KBM-7 (cell line): ENCODE data around the gene GDPD1.
"Not testable (repeated sequence)": the region's sequence is repeated elsewhere in the genome, so short reads cannot be mapped to it uniquely, and the experiment has no call there.

Source experiments
- DNase-seq: peaks from one replicate; pipeline ENCODE4 v3.0.0-alpha.2; 2015
- in situ Hi-C: fragments of 300-500 bp; cut with MboI; formaldehyde crosslinking; loops from 2 replicates; pipeline ENCODE4 v1.14.3; 2020; ENCODE audit warnings: low sequenced_read_pairs, low pct_unique_long_range_greater_than_20kb, mixed read lengths

Gene GDPD1

DNA sequence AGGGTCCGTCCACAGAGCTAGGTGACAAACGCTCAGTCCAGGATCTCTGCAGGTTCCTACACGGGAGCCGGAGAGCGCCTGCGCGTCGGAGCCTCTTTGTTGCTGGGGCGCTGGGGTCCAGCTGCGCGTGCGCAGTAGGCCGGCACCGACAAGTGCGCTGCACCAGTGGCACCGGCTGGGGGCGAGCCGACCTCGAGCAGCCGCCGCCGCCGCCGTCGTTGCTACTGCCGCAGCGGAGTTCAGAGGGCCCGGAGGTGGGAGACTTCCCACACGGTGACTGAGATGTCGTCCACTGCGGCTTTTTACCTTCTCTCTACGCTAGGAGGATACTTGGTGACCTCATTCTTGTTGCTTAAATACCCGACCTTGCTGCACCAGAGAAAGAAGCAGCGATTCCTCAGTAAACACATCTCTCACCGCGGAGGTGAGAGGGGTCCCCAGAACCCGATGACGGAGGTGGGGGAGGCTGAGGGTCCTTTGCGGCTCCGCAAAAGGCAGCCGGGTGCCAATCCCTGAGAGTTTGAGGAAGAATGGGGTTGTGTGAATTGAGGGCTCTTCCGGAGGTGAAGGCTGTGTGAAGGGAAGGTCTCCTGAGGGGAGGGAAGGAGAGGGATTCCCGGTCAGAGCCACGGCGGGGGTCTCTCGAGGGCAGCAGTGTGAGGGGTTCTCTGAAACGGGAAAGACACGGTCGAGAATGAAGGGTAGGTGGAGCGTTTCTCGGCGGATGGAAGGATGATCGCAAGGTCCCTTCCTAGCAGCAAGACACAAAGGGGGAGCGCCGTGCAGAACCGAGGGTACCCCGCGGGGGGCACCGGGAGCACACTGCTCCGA is at the start of gene GDPD1:
TSS of gene GDPD1 (plus strand) at position 184 of the 831 bp plus-strand sequence. CDS start at position 283, 99 bp downstream.
- DNase-seq, result peak; percentile 97
- in situ Hi-C loops, result no loop called here

DNA sequence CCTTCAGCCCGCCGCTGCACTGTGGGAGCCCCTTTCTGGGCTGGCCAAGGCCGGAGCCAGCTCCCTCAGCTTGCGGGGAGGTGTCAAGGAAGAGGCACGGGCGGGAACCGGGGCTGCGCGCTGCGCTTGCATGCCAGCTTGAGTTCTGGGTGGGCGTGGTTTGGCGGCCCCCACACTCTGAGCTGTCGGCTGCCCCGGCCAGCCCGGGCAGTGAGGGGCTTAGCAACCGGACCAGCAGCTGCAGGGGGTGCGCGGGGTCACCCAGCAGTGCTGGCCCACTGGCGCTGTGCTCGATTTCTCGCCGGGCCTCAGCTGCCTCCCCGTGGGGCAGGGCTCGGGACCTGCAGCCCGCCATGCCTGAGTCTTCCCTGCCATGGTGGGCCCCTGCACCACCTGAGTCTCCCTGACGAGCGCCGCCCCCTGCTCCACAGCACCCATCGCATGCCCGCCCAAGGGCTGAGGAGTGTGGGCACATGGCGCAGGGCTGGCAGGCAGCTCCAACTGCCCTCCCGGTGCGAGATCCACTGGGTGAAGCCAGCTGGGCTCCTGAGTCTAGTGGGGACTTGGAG is 47.8 kb upstream of the GDPD1 start:
- in situ Hi-C loops, result no loop called here
- no peak for DNase-seq

DNA sequence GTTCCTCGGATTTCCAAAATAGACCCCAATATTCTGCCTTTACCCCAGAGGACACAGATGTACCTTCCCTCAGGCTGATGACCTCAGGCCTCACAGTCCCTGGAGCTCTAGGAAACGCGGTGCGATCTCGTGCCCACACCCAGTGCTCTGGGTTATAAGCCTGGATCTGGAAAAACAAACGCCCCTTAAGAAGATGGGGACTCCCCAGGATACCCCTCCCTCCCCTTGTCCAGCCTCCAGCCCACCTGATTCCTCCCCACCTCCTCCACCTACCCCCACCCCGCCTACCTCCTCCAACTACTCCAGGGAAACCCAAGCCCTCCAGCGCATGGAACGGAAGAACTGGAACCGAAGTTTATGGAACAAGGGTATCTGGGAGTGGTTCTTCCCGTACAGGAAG is 45.6 kb upstream of the GDPD1 start:
- in situ Hi-C loops, result no loop called here
- DNase-seq, result no peak

DNA sequence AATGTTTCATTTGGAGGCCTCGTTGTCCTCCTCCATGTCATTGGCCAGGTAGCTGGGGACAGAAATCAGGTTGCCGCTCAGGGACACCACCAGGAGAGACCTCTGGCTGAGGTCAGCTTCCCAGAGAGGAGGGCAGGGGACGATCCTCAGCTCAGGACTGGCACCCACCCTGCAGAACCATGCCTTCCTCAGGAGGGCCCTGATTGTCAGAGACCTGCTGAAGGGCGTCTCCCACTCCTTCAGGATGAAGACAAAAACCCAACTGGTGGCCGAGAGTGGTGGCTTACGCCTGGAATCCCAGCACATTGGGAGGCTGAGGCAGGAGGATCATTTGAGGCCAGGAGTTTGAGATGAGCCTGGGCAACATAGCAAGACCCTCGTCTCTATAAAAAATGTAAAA is 45.2 kb upstream of the GDPD1 start:
- no peak for DNase-seq
- in situ Hi-C loops, result no loop called here

DNA sequence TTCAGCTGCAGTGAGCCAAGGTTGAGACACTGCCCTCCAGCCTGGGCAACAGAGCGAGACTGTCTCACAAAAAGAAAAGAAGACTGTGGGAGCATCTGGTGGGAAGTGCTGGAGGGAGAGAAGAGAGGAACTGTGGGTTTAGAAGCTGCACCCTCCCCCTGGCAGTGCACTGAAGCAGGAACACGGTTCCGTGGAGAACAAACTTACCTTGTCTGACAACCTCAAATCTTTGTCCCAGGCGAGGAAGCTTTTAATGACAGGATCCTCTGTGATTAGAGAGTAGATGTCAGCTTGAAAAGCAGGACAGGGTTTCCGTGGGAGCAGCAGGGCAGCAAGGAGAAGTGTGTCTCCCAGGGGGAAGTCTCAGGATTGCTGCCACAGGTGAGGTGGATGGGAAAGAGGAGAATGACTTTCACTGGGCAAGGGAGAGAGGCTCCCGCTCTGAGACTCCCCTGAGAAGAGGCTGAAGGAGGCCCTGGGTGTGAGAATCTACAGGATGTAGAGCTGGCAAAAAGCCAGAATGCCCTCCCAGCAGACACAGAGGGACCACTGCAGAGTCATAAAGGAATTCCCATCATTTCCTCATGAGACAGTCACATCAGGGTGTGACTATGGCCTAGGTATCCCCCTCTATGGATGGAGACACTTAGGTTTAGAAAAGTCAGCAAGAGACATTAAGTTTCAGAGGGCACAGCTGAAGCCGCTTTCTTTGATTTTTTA is 41.9 kb upstream of the GDPD1 start:
- no peak for DNase-seq
- in situ Hi-C loops, result no loop called here

DNA sequence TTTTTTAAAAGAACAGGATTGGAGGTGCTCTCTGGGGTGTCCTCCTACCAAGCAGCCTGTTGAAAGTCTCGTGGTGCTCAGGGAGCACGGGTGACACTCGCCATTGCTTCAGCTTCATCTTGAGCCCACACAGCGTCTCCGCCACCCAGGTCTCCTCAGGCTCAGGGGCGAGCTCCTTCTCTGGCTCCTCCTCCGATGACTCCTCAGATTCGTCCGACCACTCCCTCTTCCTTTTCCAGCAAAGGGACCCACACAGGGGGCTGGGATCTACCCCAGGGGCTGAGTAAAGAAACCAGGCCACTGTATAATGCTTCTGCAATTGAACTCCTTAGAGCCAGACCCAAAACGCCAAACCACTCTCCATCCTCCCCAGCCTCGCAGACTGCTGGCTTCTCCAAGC is 40.7 kb upstream of the GDPD1 start:
- in situ Hi-C loops, DNase-seq: not testable (repeated sequence)

DNA sequence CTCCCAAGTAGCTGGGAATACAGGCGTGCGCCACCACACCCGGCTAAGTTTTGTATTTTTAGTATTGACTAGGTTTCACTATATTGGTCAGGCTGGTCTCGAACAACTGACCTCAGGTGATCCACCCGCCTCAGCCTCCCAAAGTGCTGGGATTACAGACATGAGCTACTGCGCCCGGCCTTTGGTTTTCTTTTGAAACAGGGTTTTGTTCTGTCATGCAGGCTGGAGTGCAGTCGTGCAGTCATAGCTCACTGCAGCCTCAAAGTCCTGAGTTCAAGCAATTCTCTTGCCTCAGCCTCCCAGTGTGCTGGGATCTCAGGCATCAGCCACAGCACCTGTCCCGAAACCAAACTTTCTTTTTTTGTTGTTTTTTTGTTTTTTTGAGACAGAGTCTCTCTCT is 39.7 kb upstream of the GDPD1 start:
- no peak for DNase-seq
- in situ Hi-C loops, result no loop called here

DNA sequence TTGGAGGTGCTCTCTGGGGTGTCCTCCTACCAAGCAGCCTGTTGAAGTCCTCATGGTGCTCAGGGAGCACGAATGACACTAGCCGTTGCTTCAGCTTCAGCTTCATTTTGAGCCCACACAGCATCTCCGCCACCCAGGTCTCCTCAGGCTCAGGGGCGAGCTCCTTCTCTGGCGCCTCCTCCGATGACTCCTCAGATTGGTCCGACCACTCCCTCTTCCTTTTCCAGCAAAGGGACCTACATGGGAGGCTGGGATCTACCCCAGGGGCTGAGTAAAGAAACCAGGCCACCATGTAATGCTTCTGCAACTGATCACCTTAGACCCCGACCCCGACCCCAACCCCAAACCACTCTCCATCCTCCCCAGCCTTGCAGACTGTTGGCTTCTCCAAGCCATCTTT is 38.8 kb upstream of the GDPD1 start:
- DNase-seq, result no peak
- in situ Hi-C loops, result no loop called here

DNA sequence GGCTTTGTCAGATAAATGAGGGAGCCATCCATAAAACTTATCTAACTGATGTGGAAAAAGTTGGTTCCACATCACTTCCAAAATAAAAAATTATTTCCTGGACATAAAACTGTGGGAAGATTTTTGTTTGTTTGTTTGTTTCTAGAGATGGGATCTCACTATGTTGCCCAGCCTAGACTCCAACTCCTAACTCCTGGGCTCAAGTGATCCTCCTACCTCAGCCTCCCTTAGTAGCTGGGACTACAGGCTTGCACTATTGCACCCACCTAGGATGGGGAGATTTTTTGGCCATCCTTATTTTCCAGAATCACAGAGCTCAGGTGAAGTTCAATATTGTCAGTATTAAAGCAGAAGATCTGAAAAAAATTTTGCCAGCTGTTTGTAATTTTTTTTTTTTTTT is 34.3 kb upstream of the GDPD1 start:
- in situ Hi-C loops, result no loop called here
- no peak for DNase-seq

DNA sequence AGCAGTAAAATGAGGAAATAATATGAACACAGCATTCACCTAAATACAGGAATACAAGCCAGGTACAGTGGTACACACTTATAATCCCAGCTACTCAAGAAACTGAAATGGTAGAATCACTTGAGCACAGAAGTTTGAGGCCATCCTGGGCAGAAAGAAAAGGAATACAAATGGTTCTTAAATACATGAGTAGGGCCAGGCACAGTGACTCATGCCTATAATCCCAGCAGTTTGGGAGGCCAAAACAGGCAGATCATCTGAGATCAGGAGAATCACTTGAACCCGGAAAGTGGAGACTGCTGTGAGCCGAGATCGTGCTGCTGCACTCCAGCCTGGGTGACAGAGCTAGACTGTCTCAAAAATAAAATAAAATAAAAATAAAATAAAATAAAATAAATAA is 33.5 kb upstream of the GDPD1 start:
- in situ Hi-C loops, result no loop called here
- no peak for DNase-seq

DNA sequence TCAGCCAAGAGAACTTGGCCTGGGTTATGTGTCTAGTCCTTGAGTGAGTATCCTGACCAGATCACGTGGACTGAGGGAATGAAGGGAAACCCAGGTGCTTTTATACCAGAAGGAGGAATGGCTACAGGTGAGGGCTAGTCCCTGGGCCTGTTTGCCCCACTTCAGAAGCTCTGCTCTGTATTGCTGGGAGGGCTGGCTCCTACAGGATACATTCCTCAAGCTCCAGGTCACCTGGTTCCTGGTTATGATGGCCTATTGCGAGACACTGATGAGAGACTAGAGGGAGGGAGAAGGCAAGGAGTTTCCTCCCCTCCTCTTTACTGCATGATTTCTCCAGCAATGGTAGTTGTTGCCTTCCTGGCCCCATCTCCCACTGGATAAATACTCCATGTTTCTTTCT is 29.5 kb upstream of the GDPD1 start:
- in situ Hi-C loops, result no loop called here
- no peak for DNase-seq

DNA sequence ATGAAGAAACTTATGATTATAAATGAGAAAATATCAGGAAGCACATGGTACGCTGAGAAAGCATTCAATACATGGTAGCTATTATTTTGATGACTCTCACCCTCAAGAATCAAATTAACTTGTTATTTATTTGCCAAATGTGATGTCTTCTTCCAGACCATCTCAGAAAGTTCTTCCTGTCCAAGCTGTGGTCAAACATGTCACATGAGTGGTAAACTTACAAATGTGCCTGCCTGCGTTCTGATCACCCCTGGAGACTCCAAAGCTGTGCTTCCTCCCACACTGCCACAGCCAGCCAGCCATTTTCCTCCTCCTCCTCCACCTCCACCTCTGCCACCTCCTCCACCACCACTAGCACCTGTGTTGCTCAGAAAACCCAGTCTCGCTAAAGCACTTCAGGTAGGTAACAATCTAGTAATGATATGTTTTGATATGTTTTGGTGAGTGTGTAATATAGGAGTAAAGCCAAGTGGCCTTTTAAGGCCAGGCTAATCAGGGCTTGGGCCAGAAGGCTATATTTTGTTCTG is 26.9 kb upstream of the GDPD1 start:
- in situ Hi-C loops, result no loop called here
- no peak for DNase-seq

DNA sequence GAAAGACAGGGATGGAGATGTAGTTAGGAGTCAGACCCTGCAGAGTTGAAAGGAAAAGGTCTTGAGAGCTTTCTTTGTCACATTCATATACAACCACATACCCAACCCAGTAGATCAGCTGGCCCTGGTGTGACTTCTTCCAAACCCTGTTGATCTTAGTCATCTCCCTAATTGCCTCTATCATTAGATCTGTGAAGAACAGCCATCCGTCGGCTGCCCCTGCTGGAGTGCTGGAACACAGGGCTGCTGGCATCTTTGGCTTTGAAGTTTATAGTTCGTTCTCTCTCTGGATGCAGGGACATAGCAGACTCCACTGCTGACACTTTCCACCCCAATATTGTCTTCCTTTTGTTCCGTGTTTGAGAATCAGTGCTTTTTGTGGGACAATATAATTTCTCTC is 20.9 kb upstream of the GDPD1 start:
- no peak for DNase-seq
- in situ Hi-C loops, result no loop called here

DNA sequence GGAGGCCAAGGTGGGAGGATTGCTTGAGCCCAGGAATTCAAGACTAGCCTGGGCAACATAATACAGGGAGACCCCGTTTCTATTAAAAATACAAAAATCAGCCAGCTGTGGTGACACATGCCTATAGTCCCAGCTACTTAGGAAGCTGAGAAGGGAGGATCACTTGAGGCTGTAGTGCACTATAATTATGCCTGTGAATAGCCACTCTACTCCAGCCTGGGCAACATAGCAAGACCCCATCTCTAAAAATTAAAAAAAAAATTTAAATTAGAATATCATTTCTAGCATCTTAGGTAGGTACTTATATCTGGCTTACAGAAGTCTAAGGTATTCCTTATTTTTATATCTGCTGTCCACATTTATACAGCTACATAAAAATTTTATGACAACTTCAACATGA is 18.0 kb upstream of the GDPD1 start:
- no peak for DNase-seq
- in situ Hi-C loops, result no loop called here

DNA sequence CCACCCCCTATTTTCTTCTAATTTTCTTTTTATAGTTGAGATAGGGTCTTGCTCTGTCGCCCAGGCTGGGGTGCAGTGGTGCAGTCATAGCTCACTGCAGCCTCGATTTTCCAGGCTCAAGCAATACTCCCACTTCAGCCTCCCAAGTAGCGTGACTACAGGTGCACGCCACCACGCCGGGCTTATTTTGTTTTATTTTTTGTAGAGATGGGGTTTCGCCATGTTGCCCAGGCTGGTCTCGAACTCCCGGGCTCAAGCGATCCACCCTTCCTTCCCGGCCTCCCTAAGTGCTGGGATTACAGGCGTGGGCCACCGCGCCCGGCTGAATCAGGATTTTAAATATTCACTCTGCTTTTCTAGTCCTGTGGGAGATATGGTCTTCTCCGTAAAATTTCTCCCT is 941 bp upstream of the GDPD1 start:
- in situ Hi-C loops, result no loop called here
- no peak for DNase-seq

DNA sequence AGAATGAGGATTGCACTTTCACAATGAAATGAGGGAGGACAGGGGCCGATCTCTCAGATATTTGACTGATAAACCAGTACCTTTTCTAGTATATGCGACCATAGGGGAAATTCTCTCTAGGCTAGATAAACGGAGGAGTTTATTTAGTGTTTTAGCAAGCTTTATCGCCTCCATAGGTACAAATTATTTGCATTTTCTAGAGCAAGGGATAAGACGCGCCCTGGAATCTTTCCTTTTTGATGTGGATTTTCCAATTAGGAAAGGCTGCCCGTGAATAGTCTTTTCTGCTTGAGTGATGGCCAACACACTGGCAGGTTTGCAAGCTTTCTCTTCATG is 351 bp upstream of the GDPD1 start:
- no peak for DNase-seq
- in situ Hi-C loops, result no loop called here

DNA sequence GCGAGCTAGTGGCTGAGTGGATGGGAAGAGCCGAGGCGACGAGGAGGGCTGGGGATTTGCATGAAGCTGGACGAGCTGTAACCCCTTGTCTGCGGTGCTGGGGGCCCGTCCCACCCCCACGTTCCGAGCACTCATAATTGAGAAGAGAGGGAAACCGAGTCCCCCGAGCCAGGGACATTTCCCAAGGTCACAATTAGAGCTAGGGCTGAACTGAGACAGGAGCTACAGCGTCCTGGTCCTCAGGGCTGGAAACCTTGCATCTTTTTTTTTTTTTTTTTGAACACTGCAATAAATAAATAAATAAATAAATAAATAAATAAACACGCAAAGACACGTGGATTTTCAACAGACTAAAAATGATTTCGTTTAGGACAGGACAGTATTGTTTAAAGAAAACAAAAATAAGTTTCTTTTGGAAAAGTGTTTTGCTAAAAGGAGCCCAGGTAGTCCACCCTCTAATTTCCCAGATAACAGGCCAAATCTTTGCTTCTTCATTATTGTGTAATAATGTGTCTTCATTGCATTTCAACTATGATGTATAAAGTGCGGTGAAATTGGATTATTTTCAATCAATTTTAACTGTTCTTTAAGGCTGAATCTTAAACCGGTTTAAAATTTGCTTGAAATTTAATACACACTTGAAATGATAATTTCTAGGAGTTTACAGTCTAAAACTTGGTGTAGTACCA is 992 bp downstream of the GDPD1 start:
- in situ Hi-C loops, result no loop called here
- DNase-seq, result no peak

DNA sequence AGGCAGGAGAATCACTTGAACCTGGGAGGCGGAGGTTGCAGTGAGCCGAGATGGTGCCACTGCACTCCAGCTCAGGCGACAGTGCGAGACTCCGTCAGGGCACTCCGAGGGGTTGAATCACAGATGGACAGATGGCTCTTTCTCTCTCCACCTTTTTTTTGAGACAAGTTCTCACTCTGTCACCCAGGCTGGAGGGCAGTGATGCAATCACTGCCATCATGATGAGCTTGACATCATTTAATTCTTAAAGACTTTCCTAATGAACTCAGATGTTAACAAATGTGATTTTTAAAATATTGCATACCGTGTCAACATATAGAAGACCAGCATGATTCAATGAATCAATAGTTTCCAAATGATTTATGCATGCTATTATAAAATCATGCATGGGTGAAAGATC is 3.5 kb downstream of the GDPD1 start:
- DNase-seq, result no peak
- in situ Hi-C loops, result no loop called here

DNA sequence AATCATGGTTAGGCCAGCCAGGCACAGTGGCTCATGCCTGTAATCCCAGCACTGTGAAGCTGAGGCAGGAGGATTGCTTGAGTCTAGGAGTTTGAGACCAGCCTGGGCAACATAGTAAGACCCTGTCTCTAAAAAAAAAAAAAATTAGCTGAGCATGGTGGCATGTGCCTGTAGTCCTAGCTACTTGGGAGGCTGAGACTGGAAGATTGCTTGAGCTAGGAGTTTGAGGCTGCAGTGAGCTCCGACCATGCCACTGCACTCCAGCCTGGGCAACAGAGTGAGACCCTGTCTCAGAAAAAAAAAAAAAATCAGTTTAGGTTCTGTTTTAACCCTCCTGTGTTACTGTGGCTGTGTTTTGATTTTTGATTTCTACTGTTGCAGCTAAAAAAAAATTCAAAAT is 8.3 kb downstream of the GDPD1 start:
- DNase-seq, in situ Hi-C loops: not testable (repeated sequence)

DNA sequence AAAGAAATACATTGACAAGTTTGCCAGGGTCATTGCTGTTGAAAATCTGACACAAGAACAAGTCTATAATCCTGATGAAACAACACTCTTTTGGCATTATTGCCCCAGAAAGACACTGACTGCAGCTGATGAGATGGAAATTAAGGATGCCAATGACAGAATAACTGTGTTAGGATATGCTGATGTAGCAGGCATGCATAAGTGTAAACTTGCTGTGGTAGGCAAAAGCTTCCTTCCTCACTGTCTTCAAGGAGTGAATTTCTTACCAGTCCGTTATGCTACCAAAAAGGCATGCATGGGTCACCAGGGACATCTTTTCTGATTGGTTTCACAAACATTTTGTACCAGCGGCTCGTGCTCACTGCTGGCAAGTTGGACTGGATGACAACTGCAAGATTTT is 10.5 kb downstream of the GDPD1 start:
- no peak for DNase-seq
- in situ Hi-C loops, result no loop called here
